Activated CD4-positive, alpha-beta memory T cell treated with anti-CD3 and anti-CD28 coated beads, Interleukin-2, amount 10 ng/mL, durations not matched to agents 7 days and 5 days (primary cell): Measurements from ENCODE around the gene CHIC1. TPM values are rescaled to one million over a fixed set of nuclear protein-coding genes. Genes with fewer than 3 reads are reported as not detected.
A peak's percentile ranks its signal among the peaks of the same experiment; 100 is the strongest.
"Not testable (repeated sequence)": the region's sequence is repeated elsewhere in the genome, so short reads cannot be mapped to it uniquely, and the experiment has no call there.

ENCODE experiments used
- CTCF ChIA-PET: fragments of 350-600 bp; sonication (Branson Sonifier 250); formaldehyde crosslinking; loops from one replicate; lab custom pipeline; 2021; ENCODE audit warnings: antibody characterized with exemption, inconsistent platforms; lab: Charles Lee
- POLR2A ChIA-PET: fragments of 350-600 bp; sonication (Branson Sonifier 250); formaldehyde crosslinking; loops from one replicate; lab custom pipeline; 2021; ENCODE audit warnings: antibody characterized with exemption; lab: Charles Lee
- DNase-seq: peaks from one replicate; pipeline ENCODE4 v3.0.0-alpha.2; 2020
- H3K27ac Mint-ChIP-seq: one replicate; pipeline ENCODE4 v1.8.0; 2021; ENCODE audit warnings: mild to moderate bottlenecking, mixed read lengths
- H3K27me3 Mint-ChIP-seq: one replicate; pipeline ENCODE4 v1.8.0; 2021; ENCODE audit warnings: mixed read lengths
- H3K36me3 Mint-ChIP-seq: one replicate; pipeline ENCODE4 v1.8.0; 2021; ENCODE audit warnings: low read depth, mixed read lengths
- H3K4me1 Mint-ChIP-seq: one replicate; pipeline ENCODE4 v1.8.0; 2021; ENCODE audit warnings: mixed read lengths
- H3K4me3 Mint-ChIP-seq: one replicate; pipeline ENCODE4 v1.8.0; 2021; ENCODE audit warnings: mild to moderate bottlenecking, mixed read lengths
- H3K9me3 Mint-ChIP-seq: one replicate; pipeline ENCODE4 v1.8.0; 2021; ENCODE audit warnings: mixed read lengths
- total RNA-seq, 2 experiments: library from RNA; stranded (reverse); gene quantifications; one replicate each; pipeline ENCODE4 v1.2.3, GENCODE V29; 2021

The CHIC1 gene
- 1 to 10 TPM; 6.5 TPM for total RNA-seq

DNA sequence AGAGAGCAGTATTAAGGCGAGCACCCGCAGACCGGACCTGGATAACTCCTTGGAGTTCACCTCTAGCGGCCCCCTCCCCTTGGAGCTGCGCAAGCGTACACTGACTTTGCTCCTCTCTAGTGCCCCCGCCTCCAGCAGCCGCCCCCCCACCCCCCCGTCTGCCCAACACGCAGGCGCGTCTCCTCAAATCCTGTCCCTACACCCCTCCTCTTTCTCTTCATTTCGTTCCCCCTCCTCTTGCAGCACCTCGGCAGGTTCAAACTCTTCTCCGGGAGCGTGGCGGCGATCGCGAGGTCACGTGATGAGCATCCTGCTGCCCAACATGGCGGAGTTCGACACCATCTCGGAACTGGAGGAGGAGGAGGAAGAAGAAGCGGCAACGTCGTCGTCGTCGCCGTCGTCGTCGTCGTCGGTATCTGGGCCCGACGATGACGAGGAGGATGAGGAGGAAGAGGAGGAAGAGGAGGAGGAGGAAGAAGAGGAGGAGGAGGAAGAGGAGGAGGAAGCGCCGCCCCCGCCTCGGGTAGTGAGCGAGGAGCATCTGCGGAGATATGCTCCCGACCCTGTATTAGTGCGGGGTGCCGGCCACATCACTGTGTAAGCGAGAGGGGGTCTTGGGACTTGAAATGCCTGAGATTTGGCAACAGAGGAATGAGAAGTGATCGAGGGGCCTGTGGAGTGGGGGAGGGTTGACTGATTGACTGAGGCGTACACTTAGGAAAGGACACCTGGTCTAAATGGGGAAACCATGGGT is at the start of gene CHIC1:
Gene CHIC1, plus strand, starts transcription at position 214 of the 754 bp plus-strand sequence. Its CDS starts 88 bp downstream, at position 302.
- ChIA-PET CTCF (no interaction called here), POLR2A (interaction anchor here (0.9 kb wide), 1 partner anchor 382 kb away, joined by 3 read pairs; no protein-coding TSS in a partner anchor)
- Mint-ChIP-seq H3K36me3 (peaks cover 3% of the 10 kb centered on the region), H3K27ac (peak within 1 kb of the TSS; percentile 94), H3K4me1 (peaks cover 19% of the 10 kb centered on the region), H3K27me3 (no peaks in the 10 kb centered on the region), H3K4me3 (peak within 1 kb of the TSS; percentile 85), H3K9me3 (no peaks in the 10 kb centered on the region)
- DNase-seq: peak; percentile 72

- DNase-seq, H3K4me3 Mint-ChIP-seq, H3K36me3 Mint-ChIP-seq, H3K27ac Mint-ChIP-seq, H3K4me1 Mint-ChIP-seq, H3K27me3 Mint-ChIP-seq, POLR2A ChIA-PET, H3K9me3 Mint-ChIP-seq, CTCF ChIA-PET: not testable (repeated sequence)
These were observed 40.2 kb upstream of the CHIC1 start for GRCh38 chrX:73522823-73523222.

DNA sequence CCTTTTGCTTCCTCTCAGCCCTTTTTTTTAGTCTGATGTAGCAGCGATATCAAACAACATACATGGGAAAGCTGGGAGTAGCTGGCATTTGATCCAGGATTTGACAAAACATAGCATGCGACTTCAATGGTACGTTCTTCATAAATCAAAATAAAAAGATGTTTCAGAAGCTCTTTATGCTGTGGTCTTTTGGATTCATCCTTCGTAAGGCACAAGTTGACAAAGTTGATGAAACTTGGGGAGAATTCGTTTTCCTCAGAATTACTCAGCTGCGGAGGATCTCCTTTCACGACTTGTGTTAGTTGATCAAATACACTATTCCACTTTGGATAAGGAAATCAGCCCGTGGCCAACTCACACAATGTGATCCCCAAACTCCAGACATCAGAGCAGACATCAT is 38.1 kb upstream of the CHIC1 start:
- Mint-ChIP-seq H3K27me3 (no peaks in the 10 kb centered on the region), H3K4me1 (no peaks in the 10 kb centered on the region), H3K9me3 (peaks cover 2% of the 10 kb centered on the region), H3K36me3 (no peaks in the 10 kb centered on the region), H3K4me3 (no peak overlapping the region), H3K27ac (no peak overlapping the region)
- ChIA-PET POLR2A (no interaction called here), CTCF (no interaction called here)
- no peak for DNase-seq

DNA sequence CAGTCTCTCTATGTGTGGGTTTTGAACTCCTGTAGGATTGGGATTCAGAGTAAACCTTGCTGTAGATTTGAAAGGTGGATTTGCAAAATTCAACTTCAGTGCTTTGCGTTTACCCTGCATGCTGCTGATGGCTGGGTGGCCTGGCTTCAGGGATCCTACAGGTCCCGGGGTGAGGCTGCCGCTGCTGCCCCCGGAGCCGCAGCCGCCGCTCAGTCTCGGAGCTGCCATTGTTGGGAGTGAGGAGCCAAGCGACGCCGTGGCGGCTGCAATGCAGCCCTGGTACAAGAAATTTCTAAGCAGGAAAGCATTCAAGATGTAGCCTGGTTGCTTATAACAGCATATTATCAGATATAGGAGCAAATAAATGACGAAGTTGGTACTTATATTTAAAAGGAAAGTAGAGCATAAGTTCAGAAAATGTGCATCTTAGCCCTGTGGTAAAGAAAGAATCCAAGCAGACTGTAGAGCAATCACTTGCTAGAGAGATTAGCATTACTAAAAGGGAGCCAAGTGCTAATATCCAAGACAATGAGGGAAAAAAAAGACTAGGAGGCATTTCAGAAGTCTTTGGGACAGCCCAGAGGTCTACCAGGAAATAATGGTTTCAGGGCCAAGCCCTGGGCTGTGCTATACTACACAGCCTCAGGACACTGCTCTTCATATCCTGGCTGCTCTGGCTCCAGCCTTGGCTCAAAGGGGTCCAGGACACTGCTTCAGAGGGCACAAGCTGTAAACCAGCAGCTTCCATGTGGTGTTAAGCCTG is 36.9 kb upstream of the CHIC1 start:
- H3K27ac Mint-ChIP-seq: no peak overlapping the region
- H3K4me1 Mint-ChIP-seq: no peaks in the 10 kb centered on the region
- H3K4me3 Mint-ChIP-seq: no peak overlapping the region
- ChIA-PET CTCF (no interaction called here), POLR2A (no interaction called here)
- H3K9me3 Mint-ChIP-seq: peaks cover 10% of the 10 kb centered on the region
- no peak for DNase-seq
- H3K27me3 Mint-ChIP-seq: no peaks in the 10 kb centered on the region
- H3K36me3 Mint-ChIP-seq: no peaks in the 10 kb centered on the region

DNA sequence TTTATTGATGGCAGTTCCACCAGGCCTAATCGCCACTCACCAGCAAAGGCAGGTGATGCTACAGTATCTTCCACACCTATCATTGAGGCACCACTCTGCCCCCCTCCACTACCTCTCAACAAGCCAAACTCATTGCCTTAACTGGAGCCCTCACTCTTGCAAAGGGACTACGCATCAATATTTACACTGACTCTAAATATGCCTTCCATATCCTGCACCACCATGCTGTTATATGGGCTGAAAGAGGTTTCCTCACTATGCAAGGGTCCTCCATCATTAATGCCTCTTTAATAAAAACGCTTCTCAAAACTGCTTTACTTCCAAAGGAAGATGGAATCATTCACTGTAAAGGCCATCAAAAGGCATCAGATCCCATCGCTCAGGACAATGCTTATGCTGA is 31.3 kb upstream of the CHIC1 start:
- H3K27ac Mint-ChIP-seq, DNase-seq, H3K4me3 Mint-ChIP-seq, POLR2A ChIA-PET, H3K36me3 Mint-ChIP-seq, H3K27me3 Mint-ChIP-seq, H3K4me1 Mint-ChIP-seq, CTCF ChIA-PET: not testable (repeated sequence)
- peaks cover 29% of the 10 kb centered on the region for H3K9me3 Mint-ChIP-seq

GRCh38 chrX:73556159-73556558 is 6.8 kb upstream of the CHIC1 start:
- Mint-ChIP-seq H3K9me3 (no peaks in the 10 kb centered on the region), H3K4me1 (peaks cover 1% of the 10 kb centered on the region), H3K27ac (no peak overlapping the region), H3K27me3 (no peaks in the 10 kb centered on the region), H3K36me3 (peaks cover 3% of the 10 kb centered on the region), H3K4me3 (no peak overlapping the region)
- DNase-seq: no peak
- ChIA-PET CTCF (no interaction called here), POLR2A (no interaction called here)

GRCh38 chrX:73561801-73562200 is 1.2 kb upstream of the CHIC1 start:
- Mint-ChIP-seq H3K27ac (no peak overlapping the region), H3K9me3 (no peaks in the 10 kb centered on the region), H3K27me3 (no peaks in the 10 kb centered on the region), H3K4me3 (peak overlapping the region; percentile 13), H3K36me3 (peaks cover 3% of the 10 kb centered on the region), H3K4me1 (peaks cover 19% of the 10 kb centered on the region)
- ChIA-PET CTCF (no interaction called here), POLR2A (no interaction called here)
- DNase-seq: no peak

- H3K9me3 Mint-ChIP-seq: no peaks in the 10 kb centered on the region
- peak overlapping the region; percentile 94 for H3K27ac Mint-ChIP-seq
- ChIA-PET CTCF (no interaction called here), POLR2A (no interaction called here)
- H3K36me3 Mint-ChIP-seq: peaks cover 3% of the 10 kb centered on the region
- peak overlapping the region; percentile 85 for H3K4me3 Mint-ChIP-seq
- H3K4me1 Mint-ChIP-seq: peaks cover 19% of the 10 kb centered on the region
- H3K27me3 Mint-ChIP-seq: no peaks in the 10 kb centered on the region
- DNase-seq: no peak
These were observed 539 bp upstream of the CHIC1 start for GRCh38 chrX:73562458-73562857.

GRCh38 chrX:73563738-73564068 is 706 bp downstream of the CHIC1 start:
- H3K9me3 Mint-ChIP-seq: no peaks in the 10 kb centered on the region
- no peaks in the 10 kb centered on the region for H3K27me3 Mint-ChIP-seq
- peaks cover 3% of the 10 kb centered on the region for H3K36me3 Mint-ChIP-seq
- no peak for DNase-seq
- H3K27ac Mint-ChIP-seq: peak overlapping the region; percentile 94
- ChIA-PET POLR2A (interaction anchor here (0.6 to 0.9 kb wide), 2 partner anchors 13 to 381 kb away, joined by 3 read pairs; no protein-coding TSS in a partner anchor), CTCF (no interaction called here)
- H3K4me1 Mint-ChIP-seq: peaks cover 19% of the 10 kb centered on the region
- H3K4me3 Mint-ChIP-seq: peak overlapping the region; percentile 85

DNA sequence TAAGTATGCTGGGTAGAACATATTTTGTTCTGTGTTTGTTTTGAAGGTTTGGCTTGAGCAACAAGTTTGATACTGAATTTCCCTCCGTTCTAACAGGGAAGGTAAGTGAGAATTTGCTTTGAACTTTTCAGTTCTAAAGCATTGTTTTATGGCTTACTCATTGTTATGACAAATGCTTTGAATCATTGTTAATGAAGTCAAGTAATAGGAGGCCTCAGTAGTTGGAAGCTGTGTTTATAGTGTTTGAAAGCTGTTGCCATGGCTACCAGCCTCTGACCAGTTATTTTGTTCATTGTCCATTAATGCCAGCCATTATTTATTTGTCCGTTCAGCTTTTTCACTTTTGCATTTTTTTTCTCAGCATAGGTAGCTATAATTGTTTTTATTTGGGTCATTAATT is 14.4 kb downstream of the CHIC1 start:
- H3K36me3 Mint-ChIP-seq: peaks cover 3% of the 10 kb centered on the region
- peaks cover 2% of the 10 kb centered on the region for H3K9me3 Mint-ChIP-seq
- H3K4me1 Mint-ChIP-seq: peaks cover 3% of the 10 kb centered on the region
- POLR2A ChIA-PET: interaction anchor here (1.0 kb wide), 1 partner anchor 13 kb away, joined by 3 read pairs; no protein-coding TSS in a partner anchor
- H3K27ac Mint-ChIP-seq: no peak overlapping the region
- no peaks in the 10 kb centered on the region for H3K27me3 Mint-ChIP-seq
- no peak overlapping the region for H3K4me3 Mint-ChIP-seq
- CTCF ChIA-PET: no interaction called here
- no peak for DNase-seq

- H3K27ac Mint-ChIP-seq: no peak overlapping the region
- DNase-seq: no peak
- peaks cover 3% of the 10 kb centered on the region for H3K4me1 Mint-ChIP-seq
- ChIA-PET POLR2A (interaction anchor here (1.3 kb wide), 1 partner anchor 17 kb away, joined by 4 read pairs; no protein-coding TSS in a partner anchor), CTCF (no interaction called here)
- no peak overlapping the region for H3K4me3 Mint-ChIP-seq
- H3K27me3 Mint-ChIP-seq: no peaks in the 10 kb centered on the region
- peaks cover 2% of the 10 kb centered on the region for H3K36me3 Mint-ChIP-seq
- no peaks in the 10 kb centered on the region for H3K9me3 Mint-ChIP-seq
These were observed 18.1 kb downstream of the CHIC1 start for GRCh38 chrX:73581002-73581628.

DNA sequence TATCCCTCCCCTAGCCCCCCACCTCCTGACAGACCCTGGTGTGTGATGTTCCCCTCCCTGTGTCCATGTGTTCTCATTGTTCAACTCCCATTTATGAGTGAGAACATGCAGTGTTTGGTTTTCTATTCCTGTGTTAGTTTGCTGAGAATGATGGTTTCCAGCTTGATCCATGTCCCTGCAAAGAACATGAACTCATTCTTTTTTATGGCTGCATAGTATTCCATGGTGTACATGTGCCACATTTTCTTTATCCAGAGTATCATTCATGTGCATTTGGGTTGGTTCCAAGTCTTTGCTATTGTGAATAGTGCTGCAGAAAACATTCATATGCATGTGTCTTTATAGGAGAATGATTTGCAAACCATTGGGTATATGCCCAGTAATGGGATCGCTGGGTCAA is 34.8 kb downstream of the CHIC1 start:
- H3K27me3 Mint-ChIP-seq: not testable (repeated sequence)

GRCh38 chrX:73615022-73615421 is 52.0 kb downstream of the CHIC1 start:
- Mint-ChIP-seq H3K27me3 (no peaks in the 10 kb centered on the region), H3K4me3 (no peak overlapping the region), H3K9me3 (peaks cover 5% of the 10 kb centered on the region), H3K27ac (peak overlapping the region; percentile 61), H3K4me1 (peaks cover 21% of the 10 kb centered on the region), H3K36me3 (peaks cover 24% of the 10 kb centered on the region)
- CTCF ChIA-PET: no interaction called here
- DNase-seq: peak; percentile 27
- POLR2A ChIA-PET: no interaction called here

More for the DNA sequence above, 34.8 kb downstream of the CHIC1 start:
- H3K27ac Mint-ChIP-seq, H3K4me3 Mint-ChIP-seq, CTCF ChIA-PET, DNase-seq, H3K9me3 Mint-ChIP-seq, POLR2A ChIA-PET, H3K4me1 Mint-ChIP-seq: not testable (repeated sequence)
- peaks cover 19% of the 10 kb centered on the region for H3K36me3 Mint-ChIP-seq
